Erythroblast (primary cell): Measurements from ENCODE around the gene CEP70.

Experiments used
- GATA1 ChIP-seq: IDR thresholded peaks from 2 replicates; pipeline ENCODE4 v1.6.1; 2011; ENCODE audit warnings: low read depth, mild to moderate bottlenecking, control low read depth, low read length, moderate library complexity
- POLR2A ChIP-seq: IDR thresholded peaks from 2 replicates; pipeline ENCODE4 v1.6.1; 2011; ENCODE audit warnings: mild to moderate bottlenecking, low read length

DNA sequence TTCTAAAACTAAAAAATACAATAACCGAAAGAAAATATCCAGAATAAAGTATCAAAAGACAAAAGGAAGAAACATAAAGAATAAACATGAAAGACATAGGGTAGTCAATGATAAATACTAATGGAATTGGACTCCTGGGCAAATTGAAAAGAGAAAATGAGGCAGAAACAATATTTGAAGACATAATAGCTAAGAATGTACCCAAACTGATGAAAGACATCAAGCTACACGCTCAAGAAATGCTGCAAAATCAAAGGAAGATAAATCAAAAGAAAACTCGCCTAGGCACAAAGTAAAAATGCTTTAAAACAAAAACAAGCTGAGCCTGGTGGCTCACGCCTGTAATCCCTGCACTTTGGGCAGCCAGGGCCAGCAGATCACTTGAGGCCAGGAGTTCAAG lies 34.9 kb downstream of the CEP70 start:
- TF ChIP-seq POLR2A: no peak
- TF ChIP-seq GATA1: no peak
